GM12878 (cell line): ENCODE results near the gene NUAK2. TPM values are rescaled to one million over a fixed set of nuclear protein-coding genes. Genes with fewer than 3 reads are reported as not detected.

Experiments
- ATAC-seq: fragments of 200-7000 bp; cut with Tn5 transposase; 3 replicates; pipeline ENCODE4 v1.9.1; 2020; ENCODE audit warnings: mild to moderate bottlenecking, moderate library complexity
- BruUV-seq: library from RNA; stranded (reverse); fragments of 400-500 nt; replicated peaks from 2 replicates; lab custom pipeline; 2021; lab: Mats Ljungman, UMichigan
- CTCF ChIA-PET: fragments of 300-600 bp; sonication (Branson Sonifier 250); formaldehyde crosslinking; extraction: SDS; loops from one replicate; lab custom pipeline; 2021; ENCODE audit warnings: inconsistent platforms; lab: Yijun Ruan, JAX
- POLR2A ChIA-PET: fragments of 350-600 bp; formaldehyde crosslinking; extraction: SDS; loops from one replicate; lab custom pipeline; 2021; ENCODE audit warnings: inconsistent platforms; lab: Charles Lee
- RAD21 ChIA-PET: fragments of 300-600 bp; sonication (Branson Sonifier 250); formaldehyde crosslinking; loops from one replicate; lab custom pipeline; 2023; ENCODE audit warnings: antibody characterized with exemption; ENCODE audit not compliant: unreplicated experiment; lab: Charles Lee
- SMC1A ChIA-PET: fragments of 300-600 bp; sonication (Branson Sonifier 250); formaldehyde crosslinking; loops from one replicate; lab custom pipeline; 2023; ENCODE audit not compliant: unreplicated experiment, uncharacterized antibody; lab: Charles Lee
- DNase-seq: peaks from one replicate; pipeline ENCODE4 v3.0.0-alpha.2; 2011; ENCODE audit warnings: low read depth, low spot score
- FAIRE-seq: peaks from 3 replicates; lab custom pipeline; 2011; peaks lifted over from hg19 to GRCh38; lab: Jason Lieb, UNC
- H2AFZ ChIP-seq: 2 replicates; pipeline ENCODE4 v1.6.0; 2011; ENCODE audit warnings: low read depth, low read length, control low read depth; ENCODE audit not compliant: control insufficient read depth
- H3K27ac ChIP-seq: 2 replicates; pipeline ENCODE4 v1.5.1; 2011; ENCODE audit warnings: control low read depth; ENCODE audit not compliant: control insufficient read depth, insufficient read depth
- H3K27me3 ChIP-seq, 2 experiments: replicated peaks in 1 of 2; 2 replicates each; pipeline versions ENCODE4 v1.6.0 to v1.6.1; 2011; ENCODE audit warnings: low read length in 1 of 2; ENCODE audit not compliant: control insufficient read depth in 2 of 2, insufficient read depth in 2 of 2
- H3K36me3 ChIP-seq, 2 experiments: 2 replicates each; pipeline ENCODE4 v1.5.1; 2011; ENCODE audit warnings: low read length in 1 of 2; ENCODE audit not compliant: control insufficient read depth in 2 of 2, insufficient read depth in 2 of 2
- H3K4me1 ChIP-seq: 2 replicates; pipeline ENCODE4 v1.6.1; 2011; ENCODE audit warnings: mild to moderate bottlenecking, low read length, moderate library complexity, mixed read lengths; ENCODE audit not compliant: control insufficient read depth, insufficient read depth
- H3K4me2 ChIP-seq: 2 replicates; pipeline ENCODE4 v1.6.0; 2011; ENCODE audit warnings: control low read depth; ENCODE audit not compliant: control insufficient read depth, insufficient read depth
- H3K4me3 ChIP-seq: fragments of 200-600 bp; sonication (generic); 2 replicates; pipeline ENCODE4 v1.5.1; 2016
- H3K79me2 ChIP-seq: 2 replicates; pipeline ENCODE4 v1.6.0; 2011; ENCODE audit warnings: low read length; ENCODE audit not compliant: control insufficient read depth, insufficient read depth
- H3K9ac ChIP-seq: 2 replicates; pipeline ENCODE4 v1.8.0; 2011; ENCODE audit warnings: low read length, control low read depth, mixed read lengths; ENCODE audit not compliant: control insufficient read depth, insufficient read depth
- H3K9me3 ChIP-seq: replicated peaks from 3 replicates; pipeline ENCODE4 v1.5.1; 2011; ENCODE audit warnings: mild to moderate bottlenecking, low read length; ENCODE audit not compliant: control insufficient read depth, insufficient read depth
- H4K20me1 ChIP-seq: 2 replicates; pipeline ENCODE4 v1.6.0; 2011; ENCODE audit not compliant: control insufficient read depth, insufficient read depth
- GATAD2B ChIP-seq: fragments of 450-650 bp; conservative IDR thresholded peaks from 2 replicates; pipeline ENCODE4 v1.6.1; 2017; ENCODE audit warnings: low read depth, mild to moderate bottlenecking, moderate library complexity
- HCFC1 ChIP-seq: fragments of 150-350 bp; IDR thresholded peaks from 2 replicates; pipeline ENCODE4 v1.6.1; 2014; ENCODE audit warnings: low read length
- HDAC2 ChIP-seq: fragments of 200-600 bp; sonication (generic); IDR thresholded peaks from 2 replicates; pipeline ENCODE4 v1.6.1; 2017
- HDGF ChIP-seq: fragments of 450-650 bp; IDR thresholded peaks from 2 replicates; pipeline ENCODE4 v1.6.1; 2016; ENCODE audit warnings: antibody characterized with exemption
- IKZF1 ChIP-seq: fragments of 450-650 bp; conservative IDR thresholded peaks from 2 replicates; pipeline ENCODE4 v1.6.1; 2017; ENCODE audit warnings: antibody characterized with exemption, mild to moderate bottlenecking
- MTA2 ChIP-seq: fragments of 450-650 bp; IDR thresholded peaks from 2 replicates; pipeline ENCODE4 v1.6.1; 2016; ENCODE audit warnings: low read depth, mild to moderate bottlenecking, moderate library complexity
- NBN ChIP-seq: fragments of 450-650 bp; IDR thresholded peaks from 2 replicates; pipeline ENCODE4 v1.6.1; 2016
- RUNX3 ChIP-seq: IDR thresholded peaks from 2 replicates; pipeline ENCODE4 v1.6.1; 2012; ENCODE audit warnings: low read length, inconsistent platforms
- YY1 ChIP-seq: IDR thresholded peaks from 2 replicates; pipeline ENCODE4 v1.6.1; 2011; ENCODE audit warnings: low read depth, mild to moderate bottlenecking, low read length
- ZNF384 ChIP-seq: IDR thresholded peaks from 2 replicates; pipeline ENCODE4 v1.6.1; 2012; ENCODE audit warnings: low read depth, mild to moderate bottlenecking, low read length, improper control_type of control experiment, borderline replicate concordance
- ZSCAN29 ChIP-seq: fragments of 450-650 bp; IDR thresholded peaks from 2 replicates; pipeline ENCODE4 v1.6.1; 2017; ENCODE audit warnings: mild to moderate bottlenecking, moderate library complexity
- WGBS: methylation state at CpG from one replicate; pipeline ENCODE4 v1.1.6; 2016; ENCODE audit warnings: low lambda C conversion rate; ENCODE audit not compliant: insufficient replicate concordance, insufficient coverage; ENCODE audit errors: missing lambda C conversion rate; 5-methylcytosine and 5-hydroxymethylcytosine counted together
- in situ Hi-C: fragments of 300-500 bp; cut with MboI; formaldehyde crosslinking; loops from 9 replicates; pipeline ENCODE4 v1.14.3; 2018; ENCODE audit warnings: mixed read lengths
- intact Hi-C: fragments of 100-400 bp; cut with micrococcal nuclease; formaldehyde crosslinking; loops from one replicate; pipeline ENCODE4 v1.14.2; 2022; ENCODE audit not compliant: unreplicated experiment
- polyA plus RNA-seq, 11 experiments: library from polyadenylated mRNA; depleted of rRNA in 4 of 11; unstranded in 6 of 11; stranded (reverse) in 5 of 11; fragments of >200 nt; fragmentation: Nextera tagmentation in 4 of 11; fragmentation: Illumina TruSeq in 1 of 11; extraction: Ambion mirVana in 4 of 11; extraction: Trizol in 1 of 11; gene quantifications; 1 replicate in 1 of 11; 2 replicates in 10 of 11; pipeline versions ENCODE4 v1.2.1 to v1.2.3, GENCODE V29; 2011 to 2016; ENCODE audit warnings: inconsistent platforms in 2 of 11, missing spikeins in 2 of 11, low read depth in 1 of 11
- total RNA-seq, 4 experiments: library from RNA; depleted of rRNA in 3 of 4; stranded (reverse); fragments of >200 nt in 3 of 4; fragmentation: Illumina TruSeq in 1 of 4; extraction: Trizol in 1 of 4; gene quantifications; 2 replicates each; pipeline versions ENCODE4 v1.2.1 to v1.2.3, GENCODE V29; 2013 to 2021
- TF ChIP-seq, protein P1 (sequence below): fragments of 450-650 bp; IDR thresholded peaks from 2 replicates; pipeline ENCODE4 v1.6.1; 2017; ENCODE audit warnings: mild to moderate bottlenecking, moderate library complexity
- TF ChIP-seq, protein P2 (sequence below): fragments of 450-650 bp; IDR thresholded peaks from 2 replicates; pipeline ENCODE4 v1.6.1; 2018; ENCODE audit warnings: mild to moderate bottlenecking, low read depth, moderate library complexity; ENCODE audit not compliant: partially characterized antibody
- TF ChIP-seq, protein P3 (sequence below): fragments of 450-650 bp; IDR thresholded peaks from 2 replicates; pipeline ENCODE4 v1.6.1; 2017; ENCODE audit warnings: antibody characterized with exemption, mild to moderate bottlenecking, moderate library complexity

Gene NUAK2
- total and polyA plus RNA-seq, 10 of the 15 experiments (the other 5 are each of a cell fraction or from before 2014, with no cell fraction given), result 0.27 to 3.0 (median 1.2) TPM

DNA sequence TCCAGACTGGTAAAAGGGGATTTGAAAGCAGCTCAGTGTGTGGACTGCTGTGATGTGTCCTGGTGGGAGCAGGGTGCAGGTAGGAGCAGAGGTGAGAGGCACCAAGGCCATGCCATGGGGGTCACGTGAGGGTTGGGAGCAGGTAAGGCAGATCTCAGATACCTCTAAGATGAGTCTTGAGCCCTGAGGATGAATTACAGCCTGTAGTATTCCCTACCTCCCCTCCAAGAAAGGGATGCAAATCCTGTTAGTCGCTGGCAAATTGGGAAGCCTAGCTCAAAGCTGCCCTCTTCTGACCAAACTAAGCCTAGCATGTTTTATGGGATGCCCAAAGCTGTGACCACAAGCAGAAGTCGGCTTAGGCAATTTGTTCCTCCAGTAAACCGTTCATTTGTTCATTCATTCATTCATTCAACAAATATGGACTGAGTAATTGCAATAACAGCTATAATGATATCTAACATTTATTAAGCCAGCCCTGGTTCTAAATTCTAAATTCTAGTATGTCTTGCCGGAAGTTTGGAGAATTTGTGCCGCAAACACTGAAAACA, 3.9 kb upstream of the NUAK2 start:
- DNase-seq (peak; percentile 37), ATAC-seq (peak; percentile 21), FAIRE-seq (peak; percentile 95)
- no TSS peak for BruUV-seq
- Histone ChIP-seq H3K4me3 (no peak overlapping the region), H3K9me3 (no peaks in the 10 kb centered on the region; the same call in 2 of the 3 replicates), H3K27me3 (peaks cover 2 to 8% of the 10 kb centered on the region in 2 experiments), H3K9ac (no peak overlapping the region), H3K4me1 (peaks cover 9% of the 10 kb centered on the region), H3K36me3 (no peaks in the 10 kb centered on the region), H3K27ac (no peak overlapping the region), H3K4me2 (no peak overlapping the region), H2AFZ (no peak overlapping the region), H3K79me2 (no peaks in the 10 kb centered on the region), H4K20me1 (no peaks in the 10 kb centered on the region; the same call in 1 of the 2 replicates)
- ChIA-PET SMC1A (interaction anchor here (0.6 to 35.1 kb wide), 39 partner anchors 8 to 307 kb away, joined by 3 to 1445 read pairs (median 4); partner anchors contain the start of genes ELK4 and TMCC2), CTCF (interaction anchor here (0.6 to 59.5 kb wide), 35 partner anchors 8 to 1404 kb away, joined by 3 to 2333 read pairs (median 5); partner anchors contain the start of gene TMCC2), RAD21 (interaction anchor here (0.6 to 23.9 kb wide), 29 partner anchors 8 to 269 kb away, joined by 3 to 892 read pairs (median 6); partner anchors contain the start of gene TMCC2), POLR2A (interaction anchor here (0.5 to 8.0 kb wide), 8 partner anchors 11 to 92 kb away, joined by 3 to 91 read pairs (median 7); no protein-coding TSS in a partner anchor)
- in situ Hi-C loops, result no loop called here
- intact Hi-C loops, result loop anchor here (1.0 kb wide), 2 partner anchors 37 to 52 kb away; no protein-coding TSS in a partner anchor
- WGBS, result 26% methylated on average over 6 of the region's 6 CpGs
- TF ChIP-seq ZSCAN29, result no peak
- peak; percentile 82 for TF ChIP-seq RUNX3
- TF ChIP-seq HDAC2, result no peak
- peak; percentile 81 for TF ChIP-seq NBN
- peak; percentile 84 for TF ChIP-seq IKZF1
- TF ChIP-seq, protein P1, sequence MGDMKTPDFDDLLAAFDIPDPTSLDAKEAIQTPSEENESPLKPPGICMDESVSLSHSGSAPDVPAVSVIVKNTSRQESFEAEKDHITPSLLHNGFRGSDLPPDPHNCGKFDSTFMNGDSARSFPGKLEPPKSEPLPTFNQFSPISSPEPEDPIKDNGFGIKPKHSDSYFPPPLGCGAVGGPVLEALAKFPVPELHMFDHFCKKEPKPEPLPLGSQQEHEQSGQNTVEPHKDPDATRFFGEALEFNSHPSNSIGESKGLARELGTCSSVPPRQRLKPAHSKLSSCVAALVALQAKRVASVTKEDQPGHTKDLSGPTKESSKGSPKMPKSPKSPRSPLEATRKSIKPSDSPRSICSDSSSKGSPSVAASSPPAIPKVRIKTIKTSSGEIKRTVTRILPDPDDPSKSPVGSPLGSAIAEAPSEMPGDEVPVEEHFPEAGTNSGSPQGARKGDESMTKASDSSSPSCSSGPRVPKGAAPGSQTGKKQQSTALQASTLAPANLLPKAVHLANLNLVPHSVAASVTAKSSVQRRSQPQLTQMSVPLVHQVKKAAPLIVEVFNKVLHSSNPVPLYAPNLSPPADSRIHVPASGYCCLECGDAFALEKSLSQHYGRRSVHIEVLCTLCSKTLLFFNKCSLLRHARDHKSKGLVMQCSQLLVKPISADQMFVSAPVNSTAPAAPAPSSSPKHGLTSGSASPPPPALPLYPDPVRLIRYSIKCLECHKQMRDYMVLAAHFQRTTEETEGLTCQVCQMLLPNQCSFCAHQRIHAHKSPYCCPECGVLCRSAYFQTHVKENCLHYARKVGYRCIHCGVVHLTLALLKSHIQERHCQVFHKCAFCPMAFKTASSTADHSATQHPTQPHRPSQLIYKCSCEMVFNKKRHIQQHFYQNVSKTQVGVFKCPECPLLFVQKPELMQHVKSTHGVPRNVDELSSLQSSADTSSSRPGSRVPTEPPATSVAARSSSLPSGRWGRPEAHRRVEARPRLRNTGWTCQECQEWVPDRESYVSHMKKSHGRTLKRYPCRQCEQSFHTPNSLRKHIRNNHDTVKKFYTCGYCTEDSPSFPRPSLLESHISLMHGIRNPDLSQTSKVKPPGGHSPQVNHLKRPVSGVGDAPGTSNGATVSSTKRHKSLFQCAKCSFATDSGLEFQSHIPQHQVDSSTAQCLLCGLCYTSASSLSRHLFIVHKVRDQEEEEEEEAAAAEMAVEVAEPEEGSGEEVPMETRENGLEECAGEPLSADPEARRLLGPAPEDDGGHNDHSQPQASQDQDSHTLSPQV, result no peak
- TF ChIP-seq ZNF384, result no peak
- TF ChIP-seq MTA2, result peak; percentile 23; the same call in 1 of the 2 replicates
- TF ChIP-seq GATAD2B, result no peak
- TF ChIP-seq, protein P2, sequence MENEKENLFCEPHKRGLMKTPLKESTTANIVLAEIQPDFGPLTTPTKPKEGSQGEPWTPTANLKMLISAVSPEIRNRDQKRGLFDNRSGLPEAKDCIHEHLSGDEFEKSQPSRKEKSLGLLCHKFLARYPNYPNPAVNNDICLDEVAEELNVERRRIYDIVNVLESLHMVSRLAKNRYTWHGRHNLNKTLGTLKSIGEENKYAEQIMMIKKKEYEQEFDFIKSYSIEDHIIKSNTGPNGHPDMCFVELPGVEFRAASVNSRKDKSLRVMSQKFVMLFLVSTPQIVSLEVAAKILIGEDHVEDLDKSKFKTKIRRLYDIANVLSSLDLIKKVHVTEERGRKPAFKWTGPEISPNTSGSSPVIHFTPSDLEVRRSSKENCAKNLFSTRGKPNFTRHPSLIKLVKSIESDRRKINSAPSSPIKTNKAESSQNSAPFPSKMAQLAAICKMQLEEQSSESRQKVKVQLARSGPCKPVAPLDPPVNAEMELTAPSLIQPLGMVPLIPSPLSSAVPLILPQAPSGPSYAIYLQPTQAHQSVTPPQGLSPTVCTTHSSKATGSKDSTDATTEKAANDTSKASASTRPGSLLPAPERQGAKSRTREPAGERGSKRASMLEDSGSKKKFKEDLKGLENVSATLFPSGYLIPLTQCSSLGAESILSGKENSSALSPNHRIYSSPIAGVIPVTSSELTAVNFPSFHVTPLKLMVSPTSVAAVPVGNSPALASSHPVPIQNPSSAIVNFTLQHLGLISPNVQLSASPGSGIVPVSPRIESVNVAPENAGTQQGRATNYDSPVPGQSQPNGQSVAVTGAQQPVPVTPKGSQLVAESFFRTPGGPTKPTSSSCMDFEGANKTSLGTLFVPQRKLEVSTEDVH, result no peak
- TF ChIP-seq YY1, result peak; percentile 69
- TF ChIP-seq HDGF, result peak; percentile 96
- no peak for TF ChIP-seq HCFC1
- TF ChIP-seq, protein P3, sequence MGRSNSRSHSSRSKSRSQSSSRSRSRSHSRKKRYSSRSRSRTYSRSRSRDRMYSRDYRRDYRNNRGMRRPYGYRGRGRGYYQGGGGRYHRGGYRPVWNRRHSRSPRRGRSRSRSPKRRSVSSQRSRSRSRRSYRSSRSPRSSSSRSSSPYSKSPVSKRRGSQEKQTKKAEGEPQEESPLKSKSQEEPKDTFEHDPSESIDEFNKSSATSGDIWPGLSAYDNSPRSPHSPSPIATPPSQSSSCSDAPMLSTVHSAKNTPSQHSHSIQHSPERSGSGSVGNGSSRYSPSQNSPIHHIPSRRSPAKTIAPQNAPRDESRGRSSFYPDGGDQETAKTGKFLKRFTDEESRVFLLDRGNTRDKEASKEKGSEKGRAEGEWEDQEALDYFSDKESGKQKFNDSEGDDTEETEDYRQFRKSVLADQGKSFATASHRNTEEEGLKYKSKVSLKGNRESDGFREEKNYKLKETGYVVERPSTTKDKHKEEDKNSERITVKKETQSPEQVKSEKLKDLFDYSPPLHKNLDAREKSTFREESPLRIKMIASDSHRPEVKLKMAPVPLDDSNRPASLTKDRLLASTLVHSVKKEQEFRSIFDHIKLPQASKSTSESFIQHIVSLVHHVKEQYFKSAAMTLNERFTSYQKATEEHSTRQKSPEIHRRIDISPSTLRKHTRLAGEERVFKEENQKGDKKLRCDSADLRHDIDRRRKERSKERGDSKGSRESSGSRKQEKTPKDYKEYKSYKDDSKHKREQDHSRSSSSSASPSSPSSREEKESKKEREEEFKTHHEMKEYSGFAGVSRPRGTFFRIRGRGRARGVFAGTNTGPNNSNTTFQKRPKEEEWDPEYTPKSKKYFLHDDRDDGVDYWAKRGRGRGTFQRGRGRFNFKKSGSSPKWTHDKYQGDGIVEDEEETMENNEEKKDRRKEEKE, result no peak
